GM18907 (cell line): ENCODE measurements around the gene UBE2S.

Experiments used
- ATAC-seq: cut with Tn5 transposase; IDR thresholded peaks from one replicate; pipeline ENCODE4 v1.9.1; 2021; ENCODE audit warnings: mild to moderate bottlenecking, moderate library complexity; ENCODE audit not compliant: unreplicated experiment

UBE2S gene

DNA sequence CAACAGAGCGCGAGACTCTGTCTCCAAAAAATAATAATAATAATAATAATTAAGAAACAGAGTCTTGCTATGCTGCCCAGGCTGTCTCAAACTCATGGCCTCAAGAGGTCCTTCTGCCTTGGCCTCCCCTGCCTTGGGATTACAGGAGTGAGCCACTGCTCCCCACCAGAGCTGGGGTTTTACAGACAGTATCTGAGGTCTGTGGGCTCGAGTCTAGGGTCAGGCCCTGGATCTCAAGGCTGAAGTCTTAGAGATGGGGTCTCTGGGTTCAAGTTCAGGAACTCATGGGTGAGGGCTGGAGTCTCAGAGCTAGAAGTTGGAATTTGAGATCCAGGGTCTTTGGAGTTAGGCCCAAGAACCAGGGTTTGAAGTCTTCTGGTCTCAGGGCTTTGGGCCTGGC lies 40.8 kb downstream of the UBE2S start:
- ATAC-seq, result no peak

- no peak for ATAC-seq
These were observed 41.6 kb downstream of the UBE2S start for GRCh38 chr19:55365964-55366363.

GRCh38 chr19:55365245-55365644 lies 42.3 kb downstream of the UBE2S start:
- no peak for ATAC-seq

DNA sequence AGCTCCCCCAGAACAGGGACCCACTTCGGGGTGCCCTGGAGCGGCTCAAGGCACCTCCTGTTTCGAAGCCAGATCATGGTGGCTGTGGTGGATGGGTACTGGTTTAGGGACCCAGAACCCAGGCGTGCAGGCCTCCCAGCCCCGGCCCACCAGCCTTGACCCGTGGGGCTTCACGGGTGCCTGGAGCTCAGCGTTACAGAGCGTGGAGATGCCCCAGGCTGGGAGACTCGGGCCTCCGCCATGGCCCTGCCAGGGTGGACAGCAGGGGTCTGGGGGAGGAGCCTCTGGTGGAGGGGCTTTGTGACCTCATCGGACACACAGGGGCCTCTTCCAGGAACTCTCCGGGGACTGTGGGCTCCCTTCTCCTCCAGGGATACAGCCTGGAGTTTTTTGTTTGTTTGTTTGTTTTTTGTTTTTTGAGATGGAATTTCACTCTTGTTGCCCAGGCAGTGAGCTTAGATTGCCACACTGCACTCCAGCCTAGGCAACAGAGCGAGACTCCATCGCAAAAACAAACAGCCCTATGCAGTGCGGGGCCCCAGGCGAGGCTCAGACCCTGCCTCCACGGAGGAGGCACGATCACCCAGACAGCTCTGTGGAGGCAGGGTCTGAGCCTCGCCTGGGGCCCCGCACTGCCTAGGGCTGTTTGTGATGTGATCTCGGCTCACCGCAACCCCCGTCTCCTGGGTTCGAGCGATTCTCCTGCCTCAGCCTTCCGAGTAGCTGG lies 44.4 kb downstream of the UBE2S start, which contains the start of gene GARIN5B:
TSS of gene GARIN5B (minus strand) at position 271 of the 727 bp plus-strand sequence. CDS start at position 77, 194 bp downstream.
- ATAC-seq, result no peak

- ATAC-seq, result no peak
These were observed 45.2 kb downstream of the UBE2S start for GRCh38 chr19:55362174-55362989.

GRCh38 chr19:55360902-55361301 lies 46.7 kb downstream of the UBE2S start:
- no peak for ATAC-seq

GRCh38 chr19:55358943-55359908 lies 48.4 kb downstream of the UBE2S start:
- ATAC-seq, result no peak

DNA sequence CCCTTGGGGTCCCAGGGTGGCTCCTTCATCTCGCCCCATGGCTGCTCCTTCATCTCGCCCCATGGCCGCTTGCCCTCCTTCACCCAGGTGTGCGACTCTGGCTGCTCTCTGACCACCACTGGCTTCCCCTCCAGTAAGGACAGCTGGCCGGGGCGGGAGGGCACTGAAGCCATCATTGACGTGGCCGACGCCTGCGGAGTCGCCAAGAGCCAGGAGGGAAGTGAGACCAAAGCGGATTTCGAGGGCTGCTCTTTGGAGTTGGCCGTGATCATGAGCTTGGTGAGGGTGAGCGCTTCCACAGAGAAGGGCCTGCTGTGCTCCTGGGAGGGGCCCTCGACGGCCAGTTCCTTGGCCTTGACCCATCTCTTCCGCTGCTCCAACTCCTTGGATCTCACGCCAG lies 49.1 kb downstream of the UBE2S start:
- ATAC-seq, result no peak

GRCh38 chr19:55355213-55355821 lies 52.3 kb downstream of the UBE2S start:
- ATAC-seq, result no peak

GRCh38 chr19:55354698-55355212 lies 52.8 kb downstream of the UBE2S start, which contains the start of gene COX6B2:
TSS of gene COX6B2 (minus strand) at chr19:55354719. CDS start at chr19:55354521, 198 bp downstream.
- ATAC-seq, result no peak

GRCh38 chr19:55353803-55354697 lies 53.5 kb downstream of the UBE2S start:
- no peak for ATAC-seq

DNA sequence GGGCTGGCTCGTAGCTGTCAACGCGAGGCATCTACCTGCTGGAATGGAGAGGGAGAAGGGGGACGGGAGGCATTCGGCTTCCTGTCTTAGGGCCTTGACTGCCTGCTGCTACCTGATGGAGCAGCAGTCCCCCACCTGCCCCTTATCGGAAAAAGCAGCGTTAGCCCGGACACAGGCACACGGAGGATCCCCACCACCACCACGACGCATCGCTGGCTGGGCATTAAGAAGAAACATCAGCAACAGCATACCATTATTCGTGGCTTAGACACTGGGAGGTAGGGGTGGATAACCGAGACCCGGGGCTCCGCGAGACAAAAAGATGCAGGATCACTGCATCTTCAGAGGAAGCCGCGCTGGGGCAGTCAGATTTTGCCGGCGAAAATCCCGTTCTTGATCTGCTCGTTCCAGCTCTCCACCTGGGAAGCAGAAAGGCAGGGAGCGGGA lies 54.2 kb downstream of the UBE2S start:
- no peak for ATAC-seq

DNA sequence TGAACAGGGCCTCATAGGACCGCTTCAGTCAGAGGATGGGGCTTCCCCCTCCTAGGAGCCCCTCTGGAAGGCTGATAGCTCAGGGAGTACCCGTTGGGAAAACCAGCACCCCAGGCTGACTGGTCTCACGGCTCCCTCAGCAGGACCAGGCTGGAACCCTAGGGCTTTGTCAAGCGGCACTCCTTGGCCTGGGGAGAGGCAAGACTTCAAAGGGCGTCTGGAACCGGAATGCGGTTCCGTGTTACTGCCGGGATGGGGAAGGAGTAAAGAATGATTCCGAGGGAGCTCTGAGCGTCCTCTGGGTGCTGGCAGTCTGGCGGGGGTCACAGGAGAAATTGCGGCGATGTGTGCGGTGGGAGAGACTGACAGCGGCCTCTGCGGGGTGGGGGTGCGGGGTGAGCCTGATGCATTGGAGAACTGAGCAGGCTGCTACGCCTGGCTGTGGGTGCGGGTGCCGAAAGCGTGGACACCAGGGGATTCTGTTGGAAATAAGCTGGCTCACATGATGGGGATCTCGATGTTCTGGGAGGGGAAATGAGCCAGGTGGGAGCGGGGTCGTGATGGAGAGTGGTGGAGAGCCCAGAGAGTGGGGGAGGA lies 54.9 kb downstream of the UBE2S start:
- ATAC-seq, result no peak

DNA sequence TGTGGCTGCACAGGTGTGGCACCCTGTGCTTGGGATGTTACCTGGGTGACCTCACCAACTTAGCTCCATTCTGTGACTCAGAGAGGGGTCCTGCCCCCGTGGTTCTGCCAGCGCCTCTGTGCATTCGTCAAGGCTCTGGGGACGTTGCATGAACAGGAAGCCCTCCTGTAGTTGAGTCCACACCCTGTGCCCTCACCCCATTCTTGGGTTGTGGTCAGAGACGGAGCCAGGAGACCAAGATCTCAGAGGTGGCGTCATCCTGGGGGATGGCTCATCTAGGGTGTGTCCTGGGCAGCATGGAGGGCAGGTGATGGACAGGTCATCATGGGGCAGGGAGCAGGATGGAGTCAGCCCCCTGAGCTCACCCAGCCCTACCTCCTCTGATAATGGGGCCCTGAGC lies 55.5 kb downstream of the UBE2S start:
- no peak for ATAC-seq

DNA sequence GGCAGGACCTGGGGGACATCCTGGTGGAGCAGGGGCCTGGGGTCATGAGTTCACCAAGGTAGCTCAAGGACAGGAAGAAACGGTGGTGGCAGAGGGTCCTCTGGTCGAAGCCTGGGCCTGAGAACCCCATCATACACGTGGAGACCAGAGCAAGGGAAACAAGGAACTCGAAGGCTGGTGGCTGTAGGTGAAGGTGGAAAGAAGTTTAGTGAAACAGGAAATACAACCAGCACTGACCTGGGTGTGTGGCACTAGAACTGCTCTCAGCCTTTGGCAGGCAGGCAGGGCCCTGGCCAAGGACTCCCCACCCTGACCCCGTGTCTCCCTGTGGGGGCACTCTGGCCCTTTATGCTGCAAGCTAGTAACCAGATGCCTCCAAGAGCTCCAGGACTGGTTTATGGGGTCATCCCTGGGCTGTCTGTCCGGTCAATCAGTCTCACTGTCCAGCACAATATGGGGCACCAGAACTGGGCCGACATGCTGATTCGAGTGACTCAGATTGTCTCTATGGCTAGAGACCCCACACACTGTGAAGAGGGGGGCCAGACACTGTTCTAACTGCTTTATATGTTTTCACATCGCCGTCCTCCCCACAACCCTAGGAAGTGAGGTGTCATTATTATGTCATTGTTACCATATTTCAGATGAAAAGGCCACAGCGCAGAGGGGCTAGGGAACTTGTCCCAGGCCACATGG lies 56.8 kb downstream of the UBE2S start:
- no peak for ATAC-seq
